Endothelial cell of umbilical vein (primary cell): ENCODE measurements around the gene EID2B.

Experiments
- EZH2 ChIP-seq: IDR thresholded peaks from 2 replicates; pipeline ENCODE4 v1.6.1; 2012; ENCODE audit warnings: borderline replicate concordance, low read depth, mild to moderate bottlenecking, moderate library complexity, low read length, inconsistent platforms; ENCODE audit not compliant: severe bottlenecking
- JUN ChIP-seq: IDR thresholded peaks from 2 replicates; pipeline ENCODE4 v1.6.1; 2011; ENCODE audit warnings: borderline replicate concordance, low read depth; ENCODE audit not compliant: insufficient read length, insufficient read depth
- POLR2AphosphoS5 ChIP-seq: IDR thresholded peaks from 2 replicates; pipeline ENCODE4 v1.6.1; 2012; ENCODE audit warnings: low read depth, mild to moderate bottlenecking, control low read depth, low read length, moderate library complexity; ENCODE audit not compliant: insufficient read depth
- TF ChIP-seq, protein P1 (sequence below): IDR thresholded peaks from 2 replicates; pipeline ENCODE4 v1.6.1; 2011; ENCODE audit not compliant: insufficient read depth, insufficient read length
- TF ChIP-seq, protein P2 (sequence below), 2 donors: IDR thresholded peaks; 1 replicate in 1 of 2; 2 replicates in 1 of 2; pipeline ENCODE4 v1.5.1; 2011; ENCODE audit warnings: low read length in 2 of 2, mild to moderate bottlenecking in 2 of 2, moderate library complexity in 2 of 2, control low read depth in 1 of 2, inconsistent platforms in 1 of 2, low read depth in 1 of 2; ENCODE audit not compliant: insufficient read depth in 1 of 2; ENCODE audit errors: extremely low read depth in 1 of 2

DNA sequence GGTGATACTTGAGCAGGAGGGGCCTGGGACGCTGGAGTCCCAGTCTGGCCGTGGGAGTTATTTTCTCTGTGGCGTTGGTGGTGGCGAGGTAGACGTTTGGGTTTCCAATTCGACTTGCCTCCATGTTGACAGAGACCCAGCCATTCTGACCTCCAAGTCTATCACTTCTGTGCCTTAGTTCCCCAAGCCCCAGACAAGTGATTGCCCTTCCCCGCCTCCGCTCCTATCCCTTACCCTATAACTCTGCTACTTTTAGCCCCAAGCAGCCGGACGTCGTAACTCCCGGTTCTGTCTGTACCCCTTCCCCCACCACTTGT, 51.5 kb downstream of the EID2B start:
- no peak for TF ChIP-seq POLR2AphosphoS5
- TF ChIP-seq EZH2 = no peak
- TF ChIP-seq, protein P1, sequence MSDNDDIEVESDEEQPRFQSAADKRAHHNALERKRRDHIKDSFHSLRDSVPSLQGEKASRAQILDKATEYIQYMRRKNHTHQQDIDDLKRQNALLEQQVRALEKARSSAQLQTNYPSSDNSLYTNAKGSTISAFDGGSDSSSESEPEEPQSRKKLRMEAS = no peak
- TF ChIP-seq JUN = no peak
- TF ChIP-seq, protein P2, sequence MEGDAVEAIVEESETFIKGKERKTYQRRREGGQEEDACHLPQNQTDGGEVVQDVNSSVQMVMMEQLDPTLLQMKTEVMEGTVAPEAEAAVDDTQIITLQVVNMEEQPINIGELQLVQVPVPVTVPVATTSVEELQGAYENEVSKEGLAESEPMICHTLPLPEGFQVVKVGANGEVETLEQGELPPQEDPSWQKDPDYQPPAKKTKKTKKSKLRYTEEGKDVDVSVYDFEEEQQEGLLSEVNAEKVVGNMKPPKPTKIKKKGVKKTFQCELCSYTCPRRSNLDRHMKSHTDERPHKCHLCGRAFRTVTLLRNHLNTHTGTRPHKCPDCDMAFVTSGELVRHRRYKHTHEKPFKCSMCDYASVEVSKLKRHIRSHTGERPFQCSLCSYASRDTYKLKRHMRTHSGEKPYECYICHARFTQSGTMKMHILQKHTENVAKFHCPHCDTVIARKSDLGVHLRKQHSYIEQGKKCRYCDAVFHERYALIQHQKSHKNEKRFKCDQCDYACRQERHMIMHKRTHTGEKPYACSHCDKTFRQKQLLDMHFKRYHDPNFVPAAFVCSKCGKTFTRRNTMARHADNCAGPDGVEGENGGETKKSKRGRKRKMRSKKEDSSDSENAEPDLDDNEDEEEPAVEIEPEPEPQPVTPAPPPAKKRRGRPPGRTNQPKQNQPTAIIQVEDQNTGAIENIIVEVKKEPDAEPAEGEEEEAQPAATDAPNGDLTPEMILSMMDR (IDR thresholded peaks at IDR 0.05; ENCODE audit: extremely low read depth in 1 of 2, insufficient read depth in 1 of 2, low read depth in 1 of 2, low read length in 2 of 2) = no peak
